Hepatocyte (in vitro differentiated cells): ENCODE results near the gene PPP2R5C.

Experiments
- EZH2 ChIP-seq: fragments of 200-600 bp; sonication (generic); IDR thresholded peaks from 2 replicates; pipeline ENCODE4 v1.6.1; 2016; ENCODE audit warnings: antibody characterized with exemption, mild to moderate bottlenecking, borderline replicate concordance
- TF ChIP-seq, protein P1 (sequence below): fragments of 200-600 bp; sonication (generic); IDR thresholded peaks from 2 replicates; pipeline ENCODE4 v1.5.1; 2016; ENCODE audit warnings: antibody characterized with exemption, mild to moderate bottlenecking; ENCODE audit not compliant: poor library complexity

GRCh38 chr14:101789222-101789621 is 27.7 kb downstream of the PPP2R5C start:
- TF ChIP-seq, protein P1, sequence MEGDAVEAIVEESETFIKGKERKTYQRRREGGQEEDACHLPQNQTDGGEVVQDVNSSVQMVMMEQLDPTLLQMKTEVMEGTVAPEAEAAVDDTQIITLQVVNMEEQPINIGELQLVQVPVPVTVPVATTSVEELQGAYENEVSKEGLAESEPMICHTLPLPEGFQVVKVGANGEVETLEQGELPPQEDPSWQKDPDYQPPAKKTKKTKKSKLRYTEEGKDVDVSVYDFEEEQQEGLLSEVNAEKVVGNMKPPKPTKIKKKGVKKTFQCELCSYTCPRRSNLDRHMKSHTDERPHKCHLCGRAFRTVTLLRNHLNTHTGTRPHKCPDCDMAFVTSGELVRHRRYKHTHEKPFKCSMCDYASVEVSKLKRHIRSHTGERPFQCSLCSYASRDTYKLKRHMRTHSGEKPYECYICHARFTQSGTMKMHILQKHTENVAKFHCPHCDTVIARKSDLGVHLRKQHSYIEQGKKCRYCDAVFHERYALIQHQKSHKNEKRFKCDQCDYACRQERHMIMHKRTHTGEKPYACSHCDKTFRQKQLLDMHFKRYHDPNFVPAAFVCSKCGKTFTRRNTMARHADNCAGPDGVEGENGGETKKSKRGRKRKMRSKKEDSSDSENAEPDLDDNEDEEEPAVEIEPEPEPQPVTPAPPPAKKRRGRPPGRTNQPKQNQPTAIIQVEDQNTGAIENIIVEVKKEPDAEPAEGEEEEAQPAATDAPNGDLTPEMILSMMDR: no peak
- TF ChIP-seq EZH2: no peak
